ENCODE measurements around the gene LY86. TPM values are rescaled to one million over a fixed set of nuclear protein-coding genes. Genes with fewer than 3 reads are reported as not detected.

The LY86 gene
- total RNA-seq, 1 donor from 2014 or later = not detected

GRCh38 chr6:6700407-6701270 lies 112.1 kb downstream of the LY86 start:
- TF ChIP-seq, protein P1, sequence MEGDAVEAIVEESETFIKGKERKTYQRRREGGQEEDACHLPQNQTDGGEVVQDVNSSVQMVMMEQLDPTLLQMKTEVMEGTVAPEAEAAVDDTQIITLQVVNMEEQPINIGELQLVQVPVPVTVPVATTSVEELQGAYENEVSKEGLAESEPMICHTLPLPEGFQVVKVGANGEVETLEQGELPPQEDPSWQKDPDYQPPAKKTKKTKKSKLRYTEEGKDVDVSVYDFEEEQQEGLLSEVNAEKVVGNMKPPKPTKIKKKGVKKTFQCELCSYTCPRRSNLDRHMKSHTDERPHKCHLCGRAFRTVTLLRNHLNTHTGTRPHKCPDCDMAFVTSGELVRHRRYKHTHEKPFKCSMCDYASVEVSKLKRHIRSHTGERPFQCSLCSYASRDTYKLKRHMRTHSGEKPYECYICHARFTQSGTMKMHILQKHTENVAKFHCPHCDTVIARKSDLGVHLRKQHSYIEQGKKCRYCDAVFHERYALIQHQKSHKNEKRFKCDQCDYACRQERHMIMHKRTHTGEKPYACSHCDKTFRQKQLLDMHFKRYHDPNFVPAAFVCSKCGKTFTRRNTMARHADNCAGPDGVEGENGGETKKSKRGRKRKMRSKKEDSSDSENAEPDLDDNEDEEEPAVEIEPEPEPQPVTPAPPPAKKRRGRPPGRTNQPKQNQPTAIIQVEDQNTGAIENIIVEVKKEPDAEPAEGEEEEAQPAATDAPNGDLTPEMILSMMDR (conservative IDR thresholded peaks at IDR 0.05) = no peak
- H3K9me3 Mint-ChIP-seq = peaks cover 5% of the 10 kb centered on the region
- H3K27ac Mint-ChIP-seq = peak overlapping the region; percentile 91
- peaks cover 48% of the 10 kb centered on the region for H3K4me1 Mint-ChIP-seq (ENCODE audit: unreplicated experiment)
- H3K36me3 Mint-ChIP-seq = no peaks in the 10 kb centered on the region
- no peak for DNase-seq (ENCODE audit: extremely low spot score, unreplicated experiment)
- H3K27me3 Mint-ChIP-seq = no peaks in the 10 kb centered on the region
- H3K4me3 Mint-ChIP-seq = peak overlapping the region; percentile 55

- H3K27ac Mint-ChIP-seq = peak overlapping the region; percentile 91
- H3K4me3 Mint-ChIP-seq = peak overlapping the region; percentile 46
- peaks cover 5% of the 10 kb centered on the region for H3K9me3 Mint-ChIP-seq
- peaks cover 43% of the 10 kb centered on the region for H3K4me1 Mint-ChIP-seq (ENCODE audit: unreplicated experiment)
- TF ChIP-seq, protein P1 (conservative IDR thresholded peaks at IDR 0.05) = no peak
- no peak for DNase-seq (ENCODE audit: extremely low spot score, unreplicated experiment)
- no peaks in the 10 kb centered on the region for H3K27me3 Mint-ChIP-seq
- H3K36me3 Mint-ChIP-seq = no peaks in the 10 kb centered on the region
Observed at GRCh38 chr6:6701864-6702263, 113.3 kb downstream of the LY86 start.

- peaks cover 1% of the 10 kb centered on the region for H3K27me3 Mint-ChIP-seq
- peaks cover 29% of the 10 kb centered on the region for H3K4me1 Mint-ChIP-seq (ENCODE audit: unreplicated experiment)
- no peak for DNase-seq (ENCODE audit: extremely low spot score, unreplicated experiment)
- peak overlapping the region; percentile 72 for H3K27ac Mint-ChIP-seq
- H3K9me3 Mint-ChIP-seq = peaks cover 5% of the 10 kb centered on the region
- H3K4me3 Mint-ChIP-seq = no peak overlapping the region
- H3K36me3 Mint-ChIP-seq = no peaks in the 10 kb centered on the region
- TF ChIP-seq, protein P1 (conservative IDR thresholded peaks at IDR 0.05) = no peak
Observed at GRCh38 chr6:6703699-6704098, 115.2 kb downstream of the LY86 start.
